ENCODE results near the gene PORCN. TPM values are rescaled to one million over a fixed set of nuclear protein-coding genes. Genes with fewer than 3 reads are reported as not detected.

Gene PORCN
- total and polyA plus RNA-seq, 11 donors = 9.6 to 37.3 (median 17.3) TPM

- DNase-seq (peak; percentile 86 to 91 (median 89)), ATAC-seq (peak; percentile 94 to 98 (median 96))
- 0 to 41% (median 15%) methylated on average over 55 to 75 of the region's 75 CpGs for WGBS, 4 donors
- TF ChIP-seq CTCF (IDR thresholded peaks at IDR 0.05) (no peak), POLR2A (IDR thresholded peaks at IDR 0.05) (peak in 1 of 2 donors; percentile 35)
- H3K4me1 ChIP-seq = peaks cover 0 to 8% (median 0%) of the 10 kb centered on the region in 12 donors
- no peaks in the 10 kb centered on the region for H3K9me3 ChIP-seq
- intact Hi-C loops (cut with DNase I) = loop anchor here in 1 of 10 donors (10.0 kb wide), 1 partner anchor 401 kb away; the partner anchor contains the start of gene ZNF630
- H3K4me3 ChIP-seq = peak within 1 kb of the TSS; percentile 53 to 82 (median 73)
- no peaks in the 10 kb centered on the region for H3K36me3 ChIP-seq
- peak within 1 kb of the TSS; percentile 47 to 87 (median 76) for H3K27ac ChIP-seq
- H3K27me3 ChIP-seq = no peaks in the 10 kb centered on the region
Measured at GRCh38 chrX:48475774-48476577, 32.8 kb upstream of the PORCN start, which contains the start of gene FTSJ1. TSS of gene FTSJ1 (plus strand) at chrX:48476199. CDS start at chrX:48478048, 1,849 bp downstream.

DNA sequence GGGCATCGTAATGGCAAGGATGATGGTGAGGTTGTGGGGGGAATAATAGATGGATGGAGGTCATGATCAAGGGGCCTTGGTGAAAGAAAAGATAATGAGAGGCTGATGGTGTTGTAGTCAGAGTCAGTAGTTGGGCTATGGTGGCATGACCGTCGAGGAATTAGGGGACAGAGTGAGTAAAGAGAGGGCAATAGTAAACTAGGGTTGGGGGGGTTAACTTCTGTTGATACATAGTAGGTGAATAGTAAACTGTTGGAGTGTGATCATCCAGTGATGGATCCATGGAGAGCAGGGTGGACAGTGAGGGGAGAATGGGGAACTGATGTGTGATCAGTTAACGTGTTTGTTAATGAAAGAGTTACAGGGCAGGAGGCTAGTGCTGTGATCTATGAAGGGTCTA, 31.9 kb upstream of the PORCN start:
- Histone ChIP-seq H3K27ac (peak overlapping the region in 1 of 12 donors; percentile 87), H3K27me3 (no peaks in the 10 kb centered on the region), H3K36me3 (peaks cover 0 to 9% (median 0%) of the 10 kb centered on the region in 9 donors), H3K4me3 (peak overlapping the region in 10 of 12 donors; percentile 60 to 82 (median 74)), H3K4me1 (peaks cover 0 to 8% (median 0%) of the 10 kb centered on the region in 12 donors), H3K9me3 (no peaks in the 10 kb centered on the region)
- DNase-seq (no peak), ATAC-seq (no peak)
- 64 to 78% (median 74%) methylated on average over 4 of the region's 4 CpGs for WGBS, 4 donors
- TF ChIP-seq POLR2A (IDR thresholded peaks at IDR 0.05) (no peak), CTCF (IDR thresholded peaks at IDR 0.05) (no peak)
- intact Hi-C loops (cut with DNase I) = loop anchor here in 1 of 10 donors (10.0 kb wide), 1 partner anchor 402 kb away; the partner anchor contains the start of gene ZNF630

DNA sequence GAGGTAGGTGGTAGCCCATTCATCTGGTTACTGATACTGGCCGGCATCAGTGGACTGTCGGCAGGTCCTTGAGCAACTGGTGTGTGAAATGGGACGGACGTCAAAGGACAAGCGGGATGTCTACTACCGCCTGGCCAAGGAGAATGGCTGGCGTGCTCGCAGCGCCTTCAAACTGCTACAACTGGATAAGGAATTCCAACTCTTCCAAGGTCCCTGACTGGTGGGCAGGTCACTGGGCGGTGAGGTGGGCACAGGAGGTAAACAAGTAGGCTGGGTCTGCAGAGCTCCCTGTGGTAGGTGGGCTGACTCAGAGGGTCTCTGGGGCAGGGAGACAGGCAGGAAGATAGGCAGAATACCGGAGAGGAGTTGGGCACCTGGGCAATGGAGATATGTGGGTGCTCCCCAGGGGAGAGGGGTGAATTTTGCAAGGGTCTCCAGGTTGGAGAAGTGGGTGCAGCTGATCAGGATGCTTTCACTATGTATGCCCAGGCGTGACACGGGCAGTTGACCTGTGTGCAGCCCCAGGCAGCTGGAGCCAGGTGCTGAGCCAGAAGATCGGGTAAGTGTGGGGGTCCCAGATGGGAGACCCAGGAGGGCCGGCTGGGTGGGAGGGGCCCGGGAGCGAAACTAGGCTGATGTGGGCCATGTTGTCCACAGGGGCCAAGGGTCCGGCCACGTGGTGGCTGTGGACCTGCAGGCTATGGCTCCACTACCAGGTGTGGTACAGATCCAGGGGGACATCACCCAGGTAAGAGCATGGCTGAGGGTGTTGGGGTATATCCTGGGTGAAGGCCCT, 30.6 kb upstream of the PORCN start:
- DNase-seq (no peak), ATAC-seq (no peak)
- no peak overlapping the region for H3K4me3 ChIP-seq
- H3K36me3 ChIP-seq = peaks cover 0 to 20% (median 5%) of the 10 kb centered on the region in 9 donors
- intact Hi-C loops (cut with DNase I) = loop anchor here in 1 of 10 donors (10.0 kb wide), 1 partner anchor 403 kb away; the partner anchor contains the start of gene ZNF630
- no peak for TF ChIP-seq CTCF (IDR thresholded peaks at IDR 0.05)
- no peak for TF ChIP-seq POLR2A (IDR thresholded peaks at IDR 0.05)
- WGBS, 4 donors = 89 to 94% (median 92%) methylated on average over 19 of the region's 19 CpGs
- H3K27ac ChIP-seq = no peak overlapping the region
- peaks cover 0 to 8% (median 0%) of the 10 kb centered on the region in 12 donors for H3K4me1 ChIP-seq
- H3K27me3 ChIP-seq = no peaks in the 10 kb centered on the region
- H3K9me3 ChIP-seq = no peaks in the 10 kb centered on the region
